Progenitor cell of endocrine pancreas (in vitro differentiated cells): ENCODE data around the gene KCNMB4. TPM values are rescaled to one million over a fixed set of nuclear protein-coding genes. Genes with fewer than 3 reads are reported as not detected.

Source experiments
- DNase-seq: peaks from one replicate; pipeline ENCODE4 v3.0.0; 2021; ENCODE audit warnings: low spot score; ENCODE audit not compliant: unreplicated experiment
- H3K27ac Mint-ChIP-seq: 2 replicates; pipeline ENCODE4 v1.8.0; 2021; ENCODE audit warnings: mild to moderate bottlenecking, moderate library complexity, mixed read lengths
- H3K27me3 Mint-ChIP-seq: 2 replicates; pipeline ENCODE4 v1.8.0; 2021; ENCODE audit warnings: mixed read lengths
- H3K36me3 Mint-ChIP-seq: 2 replicates; pipeline ENCODE4 v1.8.0; 2022; ENCODE audit warnings: mixed read lengths; ENCODE audit not compliant: insufficient read depth
- H3K4me1 Mint-ChIP-seq: 2 replicates; pipeline ENCODE4 v1.8.0; 2021; ENCODE audit warnings: low read depth, mixed read lengths
- H3K4me3 Mint-ChIP-seq: 2 replicates; pipeline ENCODE4 v1.8.0; 2021; ENCODE audit warnings: low read depth, mild to moderate bottlenecking, moderate library complexity, mixed read lengths
- H3K9me3 Mint-ChIP-seq: 2 replicates; pipeline ENCODE4 v1.8.0; 2021; ENCODE audit warnings: low read depth, mixed read lengths
- total RNA-seq: library from RNA; stranded (reverse); gene quantifications from 2 replicates; pipeline ENCODE4 v1.2.1, GENCODE V29; 2021
- TF ChIP-seq, protein P1 (sequence below): fragments of 200-600 bp; sonication (generic); IDR thresholded peaks from one replicate; pipeline ENCODE4 v1.5.0; 2021; ENCODE audit warnings: antibody characterized with exemption, mild to moderate bottlenecking; ENCODE audit not compliant: unreplicated experiment

Gene KCNMB4
- total RNA-seq, 1 donor from 2014 or later = 8.2 TPM

- H3K9me3 Mint-ChIP-seq = peaks cover 4% of the 10 kb centered on the region
- no peak overlapping the region for H3K4me3 Mint-ChIP-seq
- no peak for DNase-seq
- no peaks in the 10 kb centered on the region for H3K27me3 Mint-ChIP-seq
- no peak overlapping the region for H3K27ac Mint-ChIP-seq
- H3K4me1 Mint-ChIP-seq = peaks cover 2% of the 10 kb centered on the region
- TF ChIP-seq, protein P1, sequence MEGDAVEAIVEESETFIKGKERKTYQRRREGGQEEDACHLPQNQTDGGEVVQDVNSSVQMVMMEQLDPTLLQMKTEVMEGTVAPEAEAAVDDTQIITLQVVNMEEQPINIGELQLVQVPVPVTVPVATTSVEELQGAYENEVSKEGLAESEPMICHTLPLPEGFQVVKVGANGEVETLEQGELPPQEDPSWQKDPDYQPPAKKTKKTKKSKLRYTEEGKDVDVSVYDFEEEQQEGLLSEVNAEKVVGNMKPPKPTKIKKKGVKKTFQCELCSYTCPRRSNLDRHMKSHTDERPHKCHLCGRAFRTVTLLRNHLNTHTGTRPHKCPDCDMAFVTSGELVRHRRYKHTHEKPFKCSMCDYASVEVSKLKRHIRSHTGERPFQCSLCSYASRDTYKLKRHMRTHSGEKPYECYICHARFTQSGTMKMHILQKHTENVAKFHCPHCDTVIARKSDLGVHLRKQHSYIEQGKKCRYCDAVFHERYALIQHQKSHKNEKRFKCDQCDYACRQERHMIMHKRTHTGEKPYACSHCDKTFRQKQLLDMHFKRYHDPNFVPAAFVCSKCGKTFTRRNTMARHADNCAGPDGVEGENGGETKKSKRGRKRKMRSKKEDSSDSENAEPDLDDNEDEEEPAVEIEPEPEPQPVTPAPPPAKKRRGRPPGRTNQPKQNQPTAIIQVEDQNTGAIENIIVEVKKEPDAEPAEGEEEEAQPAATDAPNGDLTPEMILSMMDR = no peak
- H3K36me3 Mint-ChIP-seq = peaks cover 17% of the 10 kb centered on the region
These were observed 36.4 kb upstream of the KCNMB4 start for GRCh38 chr12:70329728-70330127.

DNA sequence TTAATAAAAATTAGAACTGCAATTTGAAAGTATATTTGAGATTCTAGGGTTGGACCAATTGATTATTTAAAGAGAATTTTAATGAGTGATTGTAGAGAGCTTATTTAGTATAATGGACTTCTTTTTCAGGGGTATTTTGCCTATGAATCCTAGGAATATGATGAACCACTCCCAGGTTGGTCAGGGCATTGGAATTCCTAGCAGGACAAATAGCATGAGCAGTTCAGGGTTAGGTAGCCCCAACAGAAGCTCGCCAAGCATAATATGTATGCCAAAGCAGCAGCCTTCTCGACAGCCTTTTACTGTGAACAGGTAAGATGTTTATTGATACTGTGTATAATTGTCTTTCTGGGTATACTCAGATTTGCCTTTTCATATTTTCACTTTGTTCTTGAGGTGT, 35.9 kb upstream of the KCNMB4 start:
- Mint-ChIP-seq H3K36me3 (peaks cover 18% of the 10 kb centered on the region), H3K4me3 (no peak overlapping the region), H3K27ac (no peak overlapping the region), H3K27me3 (no peaks in the 10 kb centered on the region), H3K9me3 (peaks cover 4% of the 10 kb centered on the region), H3K4me1 (peaks cover 2% of the 10 kb centered on the region)
- TF ChIP-seq, protein P1 = no peak
- DNase-seq = no peak

DNA sequence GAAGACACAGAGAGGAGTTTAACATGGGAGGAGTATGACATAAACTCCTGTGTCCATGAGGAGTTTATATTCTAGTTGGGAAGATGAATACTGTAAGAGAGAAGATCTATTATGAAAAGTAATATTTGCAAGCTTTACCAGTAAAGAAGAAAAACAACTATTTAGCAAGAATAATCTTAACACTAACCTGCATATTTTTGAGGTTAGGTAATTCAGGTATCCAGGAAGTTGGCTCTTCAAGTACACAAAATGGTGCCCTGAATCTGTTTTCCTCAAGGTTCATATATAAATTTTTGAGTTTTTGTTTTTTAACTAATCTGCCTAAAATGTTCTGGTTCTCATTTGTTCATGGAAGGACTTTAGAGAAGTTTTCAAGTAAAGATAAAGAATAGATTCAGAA, 33.9 kb upstream of the KCNMB4 start:
- Mint-ChIP-seq H3K4me3 (no peak overlapping the region), H3K36me3 (peaks cover 14% of the 10 kb centered on the region), H3K27me3 (no peaks in the 10 kb centered on the region), H3K27ac (no peak overlapping the region), H3K9me3 (no peaks in the 10 kb centered on the region), H3K4me1 (peaks cover 2% of the 10 kb centered on the region)
- TF ChIP-seq, protein P1 = no peak
- DNase-seq = no peak

DNA sequence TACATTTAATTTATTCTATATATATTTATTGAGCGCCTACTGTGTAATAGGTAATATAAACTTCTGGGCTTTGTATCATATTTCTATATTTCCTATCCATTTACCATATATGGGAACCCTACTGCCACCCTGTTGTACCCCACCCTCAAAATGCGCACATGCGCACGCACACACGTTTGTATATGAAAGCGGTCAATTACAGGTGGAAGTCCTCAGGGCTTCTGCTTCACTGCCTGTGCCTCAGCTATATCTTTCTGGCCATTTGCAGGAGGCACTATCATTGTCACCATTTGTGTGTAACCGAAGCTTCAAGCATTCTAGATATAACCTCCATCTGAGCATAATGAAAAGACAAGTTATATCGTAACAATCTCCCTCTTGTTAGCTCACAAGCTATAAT, 31.3 kb upstream of the KCNMB4 start:
- H3K27ac Mint-ChIP-seq = no peak overlapping the region
- no peak for DNase-seq
- H3K9me3 Mint-ChIP-seq = no peaks in the 10 kb centered on the region
- TF ChIP-seq, protein P1 = no peak
- H3K4me1 Mint-ChIP-seq = peaks cover 2% of the 10 kb centered on the region
- no peaks in the 10 kb centered on the region for H3K27me3 Mint-ChIP-seq
- H3K36me3 Mint-ChIP-seq = peaks cover 21% of the 10 kb centered on the region
- no peak overlapping the region for H3K4me3 Mint-ChIP-seq

DNA sequence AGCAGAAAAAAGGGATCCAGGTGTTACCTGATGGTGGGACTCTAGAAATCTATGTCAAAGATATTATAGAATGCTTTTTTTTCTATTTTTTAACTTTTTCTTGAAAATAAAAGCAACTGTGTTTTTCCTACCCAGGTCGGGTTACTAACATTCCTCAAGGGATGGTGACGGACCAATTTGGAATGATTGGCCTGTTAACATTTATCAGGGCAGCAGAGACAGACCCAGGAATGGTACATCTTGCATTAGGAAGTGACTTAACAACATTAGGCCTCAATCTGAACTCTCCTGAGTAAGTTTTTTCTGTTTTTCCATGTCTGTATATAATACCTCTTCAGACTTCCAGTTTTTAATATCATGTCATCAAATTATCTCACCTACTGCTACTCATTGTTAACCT, 27.6 kb upstream of the KCNMB4 start:
- no peak overlapping the region for H3K27ac Mint-ChIP-seq
- H3K27me3 Mint-ChIP-seq = no peaks in the 10 kb centered on the region
- no peaks in the 10 kb centered on the region for H3K9me3 Mint-ChIP-seq
- no peak overlapping the region for H3K4me3 Mint-ChIP-seq
- TF ChIP-seq, protein P1 = no peak
- peaks cover 37% of the 10 kb centered on the region for H3K36me3 Mint-ChIP-seq
- no peak for DNase-seq
- no peaks in the 10 kb centered on the region for H3K4me1 Mint-ChIP-seq

- Mint-ChIP-seq H3K9me3 (no peaks in the 10 kb centered on the region), H3K4me1 (no peaks in the 10 kb centered on the region), H3K36me3 (peaks cover 15% of the 10 kb centered on the region), H3K27ac (no peak overlapping the region), H3K27me3 (no peaks in the 10 kb centered on the region), H3K4me3 (no peak overlapping the region)
- TF ChIP-seq, protein P1 = no peak
- no peak for DNase-seq
These were observed 15.0 kb upstream of the KCNMB4 start for GRCh38 chr12:70351076-70351475.
